Measurements from ENCODE around the gene HEXB.
"Not testable (repeated sequence)": the region's sequence is repeated elsewhere in the genome, so short reads cannot be mapped to it uniquely, and the experiment has no call there.

The HEXB gene

GRCh38 chr5:74693191-74693590, 8.2 kb downstream of the HEXB start:
- intact Hi-C loops (cut with DNase I): no loop called here
- no peak for DNase-seq

DNA sequence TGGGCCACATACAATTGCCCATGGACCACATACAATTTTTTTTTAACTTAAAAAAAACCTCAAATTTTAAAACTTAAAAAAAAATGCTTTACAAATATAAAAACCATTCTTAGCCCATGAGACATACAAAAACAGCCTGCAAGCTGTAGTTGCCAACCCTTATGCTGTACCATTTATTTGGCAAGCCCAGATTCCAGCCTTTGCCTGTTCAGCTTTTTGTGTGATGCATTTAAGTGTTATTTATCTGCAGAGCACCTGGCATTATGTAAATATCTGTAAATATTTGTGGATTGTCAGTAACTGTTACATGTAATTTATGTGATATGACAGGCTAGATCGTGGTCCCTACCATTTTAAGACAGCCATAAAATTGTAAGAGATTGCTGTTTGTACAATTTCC, 32.6 kb downstream of the HEXB start:
- intact Hi-C loops (cut with DNase I): no loop called here
- DNase-seq: no peak

- intact Hi-C loops (cut with DNase I): no loop called here
- DNase-seq: no peak
Measured at GRCh38 chr5:74722271-74722670, 37.2 kb downstream of the HEXB start.

GRCh38 chr5:74725331-74725730, 40.3 kb downstream of the HEXB start:
- intact Hi-C loops (cut with DNase I): no loop called here
- no peak for DNase-seq

- intact Hi-C loops (cut with DNase I): no loop called here
Measured at GRCh38 chr5:74736759-74737158, 51.7 kb downstream of the HEXB start.

GRCh38 chr5:74738406-74738805, 53.4 kb downstream of the HEXB start:
- DNase-seq: no peak
- intact Hi-C loops (cut with DNase I): no loop called here

More at GRCh38 chr5:74736759-74737158, 51.7 kb downstream of the HEXB start:
- peak in 2 of 10 donors; percentile 31 to 65 for DNase-seq

- intact Hi-C loops (cut with DNase I): not testable (repeated sequence)
Measured at GRCh38 chr5:74748742-74749141, 63.7 kb downstream of the HEXB start.

DNA sequence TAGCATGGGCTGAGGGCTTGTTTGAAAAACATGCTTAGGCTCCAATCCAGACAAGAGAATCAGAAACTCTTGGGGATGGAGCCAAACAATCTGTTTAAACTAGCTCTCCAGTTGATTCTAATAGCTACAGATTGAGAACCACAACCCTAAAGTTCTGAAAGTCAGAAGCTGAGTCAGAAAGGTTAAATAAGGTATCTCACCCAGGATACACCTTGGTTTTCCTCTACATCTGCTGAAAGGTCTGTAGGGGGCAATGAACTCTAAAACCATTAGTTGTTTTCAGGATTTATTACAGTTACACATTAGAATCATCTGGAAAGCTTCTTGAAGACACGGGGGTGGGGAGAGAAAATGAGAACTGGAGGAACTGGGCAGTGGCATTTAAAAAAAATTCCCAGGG, 76.2 kb downstream of the HEXB start:
- intact Hi-C loops (cut with DNase I): loop anchor here (10.0 kb wide), 1 partner anchor 84 kb away; no protein-coding TSS in a partner anchor
- DNase-seq: no peak

More at GRCh38 chr5:74748742-74749141, 63.7 kb downstream of the HEXB start:
- DNase-seq: not testable (repeated sequence)

DNA sequence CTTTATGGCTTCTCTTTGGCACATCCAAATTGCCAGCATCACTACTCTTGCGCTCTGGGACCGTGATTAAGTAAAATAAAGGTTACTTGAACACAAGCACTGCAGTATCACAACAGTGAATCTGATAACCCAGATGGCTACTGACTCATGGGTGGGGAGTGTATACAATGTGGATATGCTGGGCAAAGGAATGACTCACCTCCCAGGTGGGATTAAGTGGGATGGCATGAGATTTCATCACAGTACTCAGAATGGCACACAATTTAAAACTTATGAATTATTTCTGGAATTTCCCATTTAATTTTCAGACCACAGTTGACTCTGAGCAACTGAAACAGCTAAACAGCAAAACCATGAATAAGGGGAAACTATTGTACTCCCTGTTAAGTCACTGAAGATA, 77.6 kb downstream of the HEXB start:
- intact Hi-C loops (cut with DNase I): loop anchor here (10.0 kb wide), 1 partner anchor 82 kb away; no protein-coding TSS in a partner anchor
- no peak for DNase-seq

- intact Hi-C loops (cut with DNase I): loop anchor here (10.0 kb wide), 1 partner anchor 81 kb away; no protein-coding TSS in a partner anchor
- no peak for DNase-seq
Measured at GRCh38 chr5:74763504-74763903, 78.5 kb downstream of the HEXB start.

DNA sequence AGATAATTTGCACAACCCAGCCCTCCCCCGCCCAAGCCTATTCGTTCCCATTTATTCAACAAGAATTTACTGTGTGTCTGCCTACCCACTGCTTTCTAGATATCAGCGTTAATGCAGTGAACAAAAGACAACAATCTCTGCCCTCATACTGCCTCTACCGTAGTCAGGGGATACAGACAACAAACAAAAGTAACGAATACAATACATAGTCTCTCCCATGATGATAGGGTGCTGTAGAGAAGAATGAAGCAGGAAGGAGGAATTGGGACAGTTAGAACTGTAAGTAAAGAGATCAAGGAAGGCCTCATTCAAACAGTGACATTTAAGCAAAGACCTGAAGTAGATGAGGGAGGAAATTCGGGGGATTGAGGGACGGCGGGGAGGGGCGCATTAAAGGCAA, 80.2 kb downstream of the HEXB start:
- intact Hi-C loops (cut with DNase I): loop anchor here (5.0 to 10.0 kb wide), 3 partner anchors 78 to 572 kb away; partner anchors contain the start of genes HEXB and HMGCR
- no peak for DNase-seq

- intact Hi-C loops (cut with DNase I): loop anchor here (1.0 to 10.0 kb wide), 4 partner anchors 79 to 571 kb away; partner anchors contain the start of genes HEXB and HMGCR
- DNase-seq: peak in 2 of 10 donors; percentile 60 to 67
Measured at GRCh38 chr5:74765929-74766328, 80.9 kb downstream of the HEXB start.

DNA sequence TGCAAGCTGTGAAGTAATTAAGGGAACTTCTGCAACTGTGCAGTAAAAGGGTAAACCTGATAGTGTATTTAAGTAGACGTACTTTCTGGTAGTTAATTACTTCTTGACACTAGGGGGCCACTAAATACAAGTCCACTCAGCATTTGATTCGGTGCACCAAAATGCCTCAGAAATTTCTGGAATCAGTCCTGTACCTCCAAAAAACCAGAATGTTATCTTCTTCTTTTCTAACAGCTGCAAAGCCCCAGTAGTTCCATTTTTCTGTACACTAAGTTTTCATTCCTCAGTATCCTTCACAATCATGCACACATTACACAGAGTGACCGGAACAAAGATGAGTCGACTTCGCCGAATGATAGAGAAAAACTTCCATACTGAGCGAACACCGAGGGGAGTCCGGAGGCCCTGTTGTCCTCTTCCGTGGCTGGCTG, 81.4 kb downstream of the HEXB start:
- DNase-seq: no peak
- intact Hi-C loops (cut with DNase I): loop anchor here (1.0 to 10.0 kb wide), 4 partner anchors 78 to 571 kb away; partner anchors contain the start of genes HEXB and HMGCR

DNA sequence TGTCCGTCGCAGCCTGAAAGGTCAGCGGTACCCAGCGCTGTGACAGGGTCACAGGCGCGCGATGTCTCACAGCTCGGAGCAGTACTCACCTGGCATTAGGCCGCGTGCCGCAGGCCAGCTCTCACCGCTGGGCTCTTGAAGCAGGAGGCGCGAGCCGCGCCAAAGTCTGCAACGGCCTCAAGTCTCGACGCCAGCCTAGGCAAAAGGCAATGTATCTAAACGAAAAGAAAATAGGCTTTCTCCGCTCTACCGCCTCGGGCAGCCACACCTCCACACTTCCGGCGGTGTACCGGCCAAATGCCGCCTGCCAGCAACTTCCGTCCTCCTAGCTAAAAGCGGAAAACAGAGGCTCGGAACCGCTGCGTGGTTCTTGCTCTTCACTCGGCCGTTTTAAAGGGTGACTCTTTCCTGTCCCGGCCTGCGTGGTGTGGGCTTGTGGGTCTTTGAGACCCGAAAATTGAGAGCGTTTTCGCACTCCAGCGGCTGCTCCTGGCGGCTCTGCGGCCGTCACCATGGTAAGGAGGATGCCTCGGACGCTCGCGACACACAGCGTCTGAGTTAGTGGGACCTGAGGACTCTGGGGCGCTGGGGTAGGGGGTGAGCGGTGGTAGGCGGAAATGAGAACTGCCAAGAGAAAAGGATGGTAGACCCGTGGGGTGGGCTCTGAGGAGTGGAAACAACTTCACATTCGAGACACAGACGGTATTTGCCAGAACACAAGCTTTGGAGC, 82.0 kb downstream of the HEXB start, which contains the start of the genes GFM2 and NSA2:
Gene GFM2, minus strand, starts transcription at position 269 of the 730 bp plus-strand sequence. CDS start 3,375 bp downstream, outside the sequence.
Gene NSA2, plus strand, starts transcription at position 401 of the 730 bp plus-strand sequence. Its CDS starts 112 bp downstream, at position 513.
- intact Hi-C loops (cut with DNase I): loop anchor here (1.0 to 10.0 kb wide), 4 partner anchors 78 to 570 kb away; partner anchors contain the start of genes HEXB and HMGCR
- peak; percentile 92 to 99 (median 98) for DNase-seq

DNA sequence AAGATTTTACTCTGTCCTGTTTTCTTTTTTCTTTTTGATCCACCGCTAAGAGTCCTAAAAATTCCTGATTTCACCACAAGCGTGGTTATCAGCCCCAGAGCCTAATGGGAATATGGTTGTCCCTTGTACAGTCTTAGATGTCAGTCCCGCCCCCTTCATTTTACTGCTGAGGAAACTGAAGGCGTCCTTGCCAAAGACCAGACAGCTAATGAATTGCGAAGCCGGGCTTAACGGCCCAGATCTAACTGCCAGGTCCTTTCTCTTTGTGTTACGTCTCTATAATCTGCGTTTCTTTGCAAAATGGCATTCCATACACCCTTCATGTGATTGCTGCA, 82.5 kb downstream of the HEXB start:
- DNase-seq: no peak
- intact Hi-C loops (cut with DNase I): loop anchor here (5.0 to 10.0 kb wide), 3 partner anchors 77 to 570 kb away; partner anchors contain the start of genes HEXB and HMGCR
